ENCODE data around the gene STRIP2.
"Not testable (repeated sequence)": the region's sequence is repeated elsewhere in the genome, so short reads cannot be mapped to it uniquely, and the experiment has no call there.

The STRIP2 gene

DNA sequence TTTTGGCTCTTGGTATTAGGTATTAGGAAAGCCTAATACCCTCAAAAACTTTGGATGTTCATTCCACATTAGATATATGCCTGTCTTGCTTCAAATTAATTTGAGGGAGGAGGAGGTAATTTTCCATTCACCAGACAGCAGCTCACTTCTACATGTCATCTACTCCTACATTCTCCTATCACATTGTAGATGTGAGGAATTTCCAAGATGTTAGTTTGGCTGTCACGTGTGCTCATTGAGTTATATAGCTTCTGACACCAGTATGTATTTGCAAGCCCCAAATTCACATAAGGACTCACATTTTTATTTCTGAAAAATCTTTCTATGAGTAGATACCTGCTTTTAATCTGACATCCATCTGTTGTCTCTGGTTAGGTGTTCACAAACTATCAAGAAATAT lies 45.6 kb downstream of the STRIP2 start:
- DNase-seq (ENCODE audit: extremely low spot score) = no peak
- no peak for TF ChIP-seq BHLHE40 (IDR thresholded peaks at IDR 0.05; ENCODE audit: borderline replicate concordance)
- TF ChIP-seq SUZ12 (IDR thresholded peaks at IDR 0.05) = no peak
- no peak for TF ChIP-seq ARNT (IDR thresholded peaks at IDR 0.05)
- TF ChIP-seq TARDBP (IDR thresholded peaks at IDR 0.05) = no peak
- no peak for TF ChIP-seq L3MBTL2 (conservative IDR thresholded peaks at IDR 0.05)
- no peak for TF ChIP-seq SP1 (IDR thresholded peaks at IDR 0.05)
- no peak for TF ChIP-seq FOXA1 (IDR thresholded peaks at IDR 0.05)
- no peak for TF ChIP-seq FOXK2 (IDR thresholded peaks at IDR 0.05)
- TF ChIP-seq ELF4 (IDR thresholded peaks at IDR 0.05) = no peak
- no peak for TF ChIP-seq NFRKB (IDR thresholded peaks at IDR 0.05)
- TF ChIP-seq PKNOX1 (IDR thresholded peaks at IDR 0.05) = no peak
- no peak for TF ChIP-seq LEF1 (IDR thresholded peaks at IDR 0.05; ENCODE audit: borderline replicate concordance)
- TF ChIP-seq HDGF (IDR thresholded peaks at IDR 0.05; ENCODE audit: borderline replicate concordance) = no peak
- TF ChIP-seq ZNF384 (IDR thresholded peaks at IDR 0.05) = no peak
- TF ChIP-seq CTBP1 (IDR thresholded peaks at IDR 0.05; ENCODE audit: borderline replicate concordance) = no peak
- no peak for TF ChIP-seq FOXM1 (IDR thresholded peaks at IDR 0.05; ENCODE audit: borderline replicate concordance)
- ChIA-PET POLR2A (no interaction called here), CTCF (interaction anchor here (1.1 kb wide), 1 partner anchor 14 kb away, joined by 3 read pairs; no protein-coding TSS in a partner anchor)

GRCh38 chr7:129480674-129481363 lies 46.6 kb downstream of the STRIP2 start:
- DNase-seq (ENCODE audit: extremely low spot score) = no peak
- TF ChIP-seq ZNF384 (IDR thresholded peaks at IDR 0.05) (no peak), SP1 (IDR thresholded peaks at IDR 0.05) (no peak), ELF4 (IDR thresholded peaks at IDR 0.05) (no peak), SUZ12 (IDR thresholded peaks at IDR 0.05) (no peak), BHLHE40 (IDR thresholded peaks at IDR 0.05; ENCODE audit: borderline replicate concordance) (no peak), FOXM1 (IDR thresholded peaks at IDR 0.05; ENCODE audit: borderline replicate concordance) (no peak), L3MBTL2 (conservative IDR thresholded peaks at IDR 0.05) (no peak), NFRKB (IDR thresholded peaks at IDR 0.05) (no peak), CTBP1 (IDR thresholded peaks at IDR 0.05; ENCODE audit: borderline replicate concordance) (no peak), HDGF (IDR thresholded peaks at IDR 0.05; ENCODE audit: borderline replicate concordance) (no peak), FOXA1 (IDR thresholded peaks at IDR 0.05) (no peak), LEF1 (IDR thresholded peaks at IDR 0.05; ENCODE audit: borderline replicate concordance) (no peak)
- ChIA-PET POLR2A (no interaction called here), CTCF (no interaction called here)

GRCh38 chr7:129481376-129481775 lies 47.1 kb downstream of the STRIP2 start:
- POLR2A ChIA-PET; DNase-seq (ENCODE audit: extremely low spot score); CTCF ChIA-PET: not testable (repeated sequence)

- DNase-seq (ENCODE audit: extremely low spot score) = no peak
- ChIA-PET POLR2A (no interaction called here), CTCF (no interaction called here)
- TF ChIP-seq ARNT (IDR thresholded peaks at IDR 0.05) = no peak
- TF ChIP-seq BHLHE40 (IDR thresholded peaks at IDR 0.05; ENCODE audit: borderline replicate concordance) = no peak
- TF ChIP-seq FOXA1 (IDR thresholded peaks at IDR 0.05) = no peak
Measured at GRCh38 chr7:129482781-129483180, 48.5 kb downstream of the STRIP2 start.

GRCh38 chr7:129489491-129489890 lies 55.3 kb downstream of the STRIP2 start:
- ChIA-PET CTCF (no interaction called here), POLR2A (no interaction called here)
- TF ChIP-seq HDGF (IDR thresholded peaks at IDR 0.05; ENCODE audit: borderline replicate concordance) (no peak), ZNF384 (IDR thresholded peaks at IDR 0.05) (no peak), ARNT (IDR thresholded peaks at IDR 0.05) (no peak), BHLHE40 (IDR thresholded peaks at IDR 0.05; ENCODE audit: borderline replicate concordance) (no peak), FOXA1 (IDR thresholded peaks at IDR 0.05) (no peak), TARDBP (IDR thresholded peaks at IDR 0.05) (no peak), SUZ12 (IDR thresholded peaks at IDR 0.05) (no peak), FOXM1 (IDR thresholded peaks at IDR 0.05; ENCODE audit: borderline replicate concordance) (no peak), PKNOX1 (IDR thresholded peaks at IDR 0.05) (no peak), L3MBTL2 (conservative IDR thresholded peaks at IDR 0.05) (no peak), FOXK2 (IDR thresholded peaks at IDR 0.05) (no peak), LEF1 (IDR thresholded peaks at IDR 0.05; ENCODE audit: borderline replicate concordance) (no peak), NFRKB (IDR thresholded peaks at IDR 0.05) (no peak), CTBP1 (IDR thresholded peaks at IDR 0.05; ENCODE audit: borderline replicate concordance) (no peak), ELF4 (IDR thresholded peaks at IDR 0.05) (no peak), SP1 (IDR thresholded peaks at IDR 0.05) (no peak)
- no peak for DNase-seq (ENCODE audit: extremely low spot score)

GRCh38 chr7:129492391-129492790 lies 58.2 kb downstream of the STRIP2 start:
- ChIA-PET POLR2A (no interaction called here), CTCF (no interaction called here)
- no peak for DNase-seq (ENCODE audit: extremely low spot score)
- no peak for TF ChIP-seq TARDBP (IDR thresholded peaks at IDR 0.05)
- TF ChIP-seq BHLHE40 (IDR thresholded peaks at IDR 0.05; ENCODE audit: borderline replicate concordance) = no peak
- TF ChIP-seq FOXK2 (IDR thresholded peaks at IDR 0.05) = no peak

DNA sequence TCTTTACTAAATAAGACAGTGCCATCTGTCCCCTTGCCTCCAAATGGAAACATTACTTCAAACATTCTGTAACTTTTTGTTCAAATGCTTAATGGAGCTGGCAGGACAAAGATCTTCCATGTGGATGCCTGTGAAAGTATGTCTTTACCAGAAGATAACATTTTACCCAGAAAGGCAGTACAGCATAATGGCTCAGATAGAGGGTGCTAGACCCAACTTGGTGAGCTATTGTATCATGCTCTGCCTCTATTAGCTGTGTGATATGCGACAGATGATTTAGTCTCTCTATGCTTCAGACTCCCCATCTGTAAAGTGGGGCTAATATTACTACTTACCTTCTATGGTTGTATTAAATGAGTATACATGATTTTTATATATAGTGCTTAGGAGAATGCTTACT lies 59.3 kb downstream of the STRIP2 start:
- POLR2A ChIA-PET = no interaction called here
- CTCF ChIA-PET = interaction anchor here (0.6 to 1.0 kb wide), 2 partner anchors 14 to 475 kb away, joined by 3 read pairs; no protein-coding TSS in a partner anchor
- DNase-seq (ENCODE audit: extremely low spot score) = no peak
- TF ChIP-seq HDGF (IDR thresholded peaks at IDR 0.05; ENCODE audit: borderline replicate concordance) (no peak), ELF4 (IDR thresholded peaks at IDR 0.05) (no peak), FOXK2 (IDR thresholded peaks at IDR 0.05) (no peak), NFRKB (IDR thresholded peaks at IDR 0.05) (no peak), FOXM1 (IDR thresholded peaks at IDR 0.05; ENCODE audit: borderline replicate concordance) (no peak), TARDBP (IDR thresholded peaks at IDR 0.05) (no peak), CTBP1 (IDR thresholded peaks at IDR 0.05; ENCODE audit: borderline replicate concordance) (no peak), ARNT (IDR thresholded peaks at IDR 0.05) (no peak), PKNOX1 (IDR thresholded peaks at IDR 0.05) (no peak), SUZ12 (IDR thresholded peaks at IDR 0.05) (no peak), ZNF384 (IDR thresholded peaks at IDR 0.05) (no peak), BHLHE40 (IDR thresholded peaks at IDR 0.05; ENCODE audit: borderline replicate concordance) (no peak), LEF1 (IDR thresholded peaks at IDR 0.05; ENCODE audit: borderline replicate concordance) (no peak), SP1 (IDR thresholded peaks at IDR 0.05) (no peak), FOXA1 (IDR thresholded peaks at IDR 0.05) (no peak), L3MBTL2 (conservative IDR thresholded peaks at IDR 0.05) (no peak)

Measured in HEK293T (cell line).